ENCODE measurements around the gene TRAPPC12. TPM values are rescaled to one million over a fixed set of nuclear protein-coding genes. Genes with fewer than 3 reads are reported as not detected.

TRAPPC12 gene
- total RNA-seq, 2 donors from 2014 or later: 53.9 to 71.4 TPM

GRCh38 chr2:3478846-3479385 lies 99.4 kb downstream of the TRAPPC12 start:
- ATAC-seq: no peak
- Mint-ChIP-seq H3K9me3 (no peaks in the 10 kb centered on the region), H3K27ac (peak overlapping the region in 1 of 2 donors; percentile 28), H3K36me3 (no peaks in the 10 kb centered on the region)
- DNase-seq (ENCODE audit: low spot score in 2 of 2): no peak

- Mint-ChIP-seq H3K36me3 (no peaks in the 10 kb centered on the region), H3K9me3 (no peaks in the 10 kb centered on the region), H3K27ac (peak overlapping the region; percentile 28 to 90)
- ATAC-seq: no peak
- DNase-seq (ENCODE audit: low spot score in 2 of 2): no peak
Measured at GRCh38 chr2:3479430-3480320, 100.2 kb downstream of the TRAPPC12 start.

- H3K36me3 Mint-ChIP-seq: no peaks in the 10 kb centered on the region
- no peak for DNase-seq (ENCODE audit: low spot score in 2 of 2)
- ATAC-seq: no peak
- no peaks in the 10 kb centered on the region for H3K9me3 Mint-ChIP-seq
- H3K27ac Mint-ChIP-seq: peak overlapping the region in 1 of 2 donors; percentile 90
Measured at GRCh38 chr2:3480352-3481010, 101.0 kb downstream of the TRAPPC12 start.

- no peak for ATAC-seq
- no peak for DNase-seq (ENCODE audit: low spot score in 2 of 2)
- H3K27ac Mint-ChIP-seq: peak overlapping the region in 1 of 2 donors; percentile 72
- no peaks in the 10 kb centered on the region for H3K36me3 Mint-ChIP-seq
- H3K9me3 Mint-ChIP-seq: no peaks in the 10 kb centered on the region
Measured at GRCh38 chr2:3481011-3481400, 101.5 kb downstream of the TRAPPC12 start.

- no peaks in the 10 kb centered on the region for H3K9me3 Mint-ChIP-seq
- H3K27ac Mint-ChIP-seq: no peak overlapping the region
- no peak for DNase-seq (ENCODE audit: low spot score in 2 of 2)
- no peaks in the 10 kb centered on the region for H3K36me3 Mint-ChIP-seq
- ATAC-seq: no peak
Measured at GRCh38 chr2:3481736-3482362, 102.4 kb downstream of the TRAPPC12 start.

- H3K27ac Mint-ChIP-seq: no peak overlapping the region
- DNase-seq (ENCODE audit: low spot score in 2 of 2) (no peak), ATAC-seq (no peak)
Measured at GRCh38 chr2:3482363-3482821, 102.9 kb downstream of the TRAPPC12 start.

GRCh38 chr2:3483227-3483985 lies 103.9 kb downstream of the TRAPPC12 start:
- Mint-ChIP-seq H3K36me3 (no peaks in the 10 kb centered on the region), H3K27ac (no peak overlapping the region), H3K9me3 (no peaks in the 10 kb centered on the region)
- no peak for DNase-seq (ENCODE audit: low spot score in 2 of 2)
- ATAC-seq: peak; percentile 28 to 45

More at GRCh38 chr2:3482363-3482821, 102.9 kb downstream of the TRAPPC12 start:
- no peaks in the 10 kb centered on the region for H3K36me3 Mint-ChIP-seq
- no peaks in the 10 kb centered on the region for H3K9me3 Mint-ChIP-seq

- no peaks in the 10 kb centered on the region for H3K36me3 Mint-ChIP-seq
- H3K9me3 Mint-ChIP-seq: no peaks in the 10 kb centered on the region
- ATAC-seq: no peak
- H3K27ac Mint-ChIP-seq: no peak overlapping the region
- DNase-seq (ENCODE audit: low spot score in 2 of 2): no peak
Measured at GRCh38 chr2:3483986-3484960, 104.8 kb downstream of the TRAPPC12 start.

GRCh38 chr2:3485166-3485565 lies 105.7 kb downstream of the TRAPPC12 start:
- DNase-seq (ENCODE audit: low spot score in 2 of 2): no peak
- Mint-ChIP-seq H3K36me3 (no peaks in the 10 kb centered on the region), H3K27ac (no peak overlapping the region), H3K9me3 (no peaks in the 10 kb centered on the region)
- ATAC-seq: no peak

GRCh38 chr2:3486047-3487027 lies 106.8 kb downstream of the TRAPPC12 start:
- H3K27ac Mint-ChIP-seq: peak overlapping the region in 1 of 2 donors; percentile 69
- ATAC-seq (no peak), DNase-seq (ENCODE audit: low spot score in 2 of 2) (no peak)
- H3K9me3 Mint-ChIP-seq: no peaks in the 10 kb centered on the region
- H3K36me3 Mint-ChIP-seq: no peaks in the 10 kb centered on the region

- DNase-seq (ENCODE audit: low spot score in 2 of 2) (no peak), ATAC-seq (no peak)
- Mint-ChIP-seq H3K27ac (no peak overlapping the region), H3K36me3 (no peaks in the 10 kb centered on the region), H3K9me3 (no peaks in the 10 kb centered on the region)
Measured at GRCh38 chr2:3487028-3487425, 107.5 kb downstream of the TRAPPC12 start.

GRCh38 chr2:3487432-3487831 lies 107.9 kb downstream of the TRAPPC12 start:
- no peak for DNase-seq (ENCODE audit: low spot score in 2 of 2)
- Mint-ChIP-seq H3K27ac (no peak overlapping the region), H3K36me3 (no peaks in the 10 kb centered on the region), H3K9me3 (no peaks in the 10 kb centered on the region)
- no peak for ATAC-seq

GRCh38 chr2:3488061-3488531 lies 108.6 kb downstream of the TRAPPC12 start:
- Mint-ChIP-seq H3K9me3 (no peaks in the 10 kb centered on the region), H3K27ac (no peak overlapping the region), H3K36me3 (no peaks in the 10 kb centered on the region)
- no peak for DNase-seq (ENCODE audit: low spot score in 2 of 2)
- ATAC-seq: no peak

Measured in activated naive CD4-positive, alpha-beta T cell treated with anti-CD3 and anti-CD28 coated beads, Interleukin-2, amount 50 U/mL, for 72 hours (primary cell).